Measurements from ENCODE around the gene FRMD4B.

Gene FRMD4B

GRCh38 chr3:69209413-69209812, 176.5 kb downstream of the FRMD4B start:
- Histone ChIP-seq H3K36me3 (ENCODE audit: control insufficient read depth, insufficient read depth, low read length) (peaks cover 56% of the 10 kb centered on the region), H3K27ac (ENCODE audit: low read depth, low read length, severe bottlenecking) (no peak overlapping the region), H3K4me3 (ENCODE audit: extremely low read depth, insufficient read depth, low read length, poor library complexity, severe bottlenecking) (no peak overlapping the region), H3K4me1 (ENCODE audit: control insufficient read depth, insufficient read depth, low read length, poor library complexity, severe bottlenecking) (peaks cover 2% of the 10 kb centered on the region), H3K9me3 (ENCODE audit: control insufficient read depth, low read length) (no peaks in the 10 kb centered on the region)

- Histone ChIP-seq H3K9me3 (ENCODE audit: control insufficient read depth, low read length) (no peaks in the 10 kb centered on the region), H3K36me3 (ENCODE audit: control insufficient read depth, insufficient read depth, low read length) (peaks cover 48% of the 10 kb centered on the region), H3K4me1 (ENCODE audit: control insufficient read depth, insufficient read depth, low read length, poor library complexity, severe bottlenecking) (peaks cover 2% of the 10 kb centered on the region), H3K27ac (ENCODE audit: low read depth, low read length, severe bottlenecking) (no peak overlapping the region), H3K4me3 (ENCODE audit: extremely low read depth, insufficient read depth, low read length, poor library complexity, severe bottlenecking) (no peak overlapping the region)
- WGBS, 2 experiments (ENCODE audit: insufficient coverage in 2 of 2): no CpG with 5 or more reads among the region's 1 CpG
Measured at GRCh38 chr3:69207031-69207430, 178.9 kb downstream of the FRMD4B start.

GRCh38 chr3:69205385-69205784, 180.5 kb downstream of the FRMD4B start:
- WGBS, 2 experiments (ENCODE audit: insufficient coverage in 2 of 2): 89 to 100% methylated on average over 1 of the region's 1 CpG
- H3K4me3 ChIP-seq (ENCODE audit: extremely low read depth, insufficient read depth, low read length, poor library complexity, severe bottlenecking): no peak overlapping the region
- peaks cover 8% of the 10 kb centered on the region for H3K4me1 ChIP-seq (ENCODE audit: control insufficient read depth, insufficient read depth, low read length, poor library complexity, severe bottlenecking)
- no peaks in the 10 kb centered on the region for H3K9me3 ChIP-seq (ENCODE audit: control insufficient read depth, low read length)
- H3K27ac ChIP-seq (ENCODE audit: low read depth, low read length, severe bottlenecking): no peak overlapping the region
- H3K36me3 ChIP-seq (ENCODE audit: control insufficient read depth, insufficient read depth, low read length): peaks cover 33% of the 10 kb centered on the region

GRCh38 chr3:69204315-69204957, 181.5 kb downstream of the FRMD4B start:
- WGBS, 2 experiments (ENCODE audit: insufficient coverage in 2 of 2): 96 to 97% methylated on average over 4 of the region's 8 CpGs

GRCh38 chr3:69203631-69204314, 182.1 kb downstream of the FRMD4B start:
- H3K4me3 ChIP-seq (ENCODE audit: extremely low read depth, insufficient read depth, low read length, poor library complexity, severe bottlenecking): no peak overlapping the region
- H3K27ac ChIP-seq (ENCODE audit: low read depth, low read length, severe bottlenecking): no peak overlapping the region
- H3K36me3 ChIP-seq (ENCODE audit: control insufficient read depth, insufficient read depth, low read length): peaks cover 20% of the 10 kb centered on the region
- peaks cover 8% of the 10 kb centered on the region for H3K4me1 ChIP-seq (ENCODE audit: control insufficient read depth, insufficient read depth, low read length, poor library complexity, severe bottlenecking)
- 77 to 81% methylated on average over 3 of the region's 5 CpGs for WGBS, 2 experiments (ENCODE audit: insufficient coverage in 2 of 2)
- no peaks in the 10 kb centered on the region for H3K9me3 ChIP-seq (ENCODE audit: control insufficient read depth, low read length)

More at GRCh38 chr3:69204315-69204957, 181.5 kb downstream of the FRMD4B start:
- peaks cover 26% of the 10 kb centered on the region for H3K36me3 ChIP-seq (ENCODE audit: control insufficient read depth, insufficient read depth, low read length)
- H3K4me3 ChIP-seq (ENCODE audit: extremely low read depth, insufficient read depth, low read length, poor library complexity, severe bottlenecking): no peak overlapping the region
- H3K27ac ChIP-seq (ENCODE audit: low read depth, low read length, severe bottlenecking): no peak overlapping the region
- peaks cover 8% of the 10 kb centered on the region for H3K4me1 ChIP-seq (ENCODE audit: control insufficient read depth, insufficient read depth, low read length, poor library complexity, severe bottlenecking)
- H3K9me3 ChIP-seq (ENCODE audit: control insufficient read depth, low read length): no peaks in the 10 kb centered on the region

GRCh38 chr3:69201658-69202057, 184.2 kb downstream of the FRMD4B start:
- Histone ChIP-seq H3K4me1 (ENCODE audit: control insufficient read depth, insufficient read depth, low read length, poor library complexity, severe bottlenecking) (peaks cover 8% of the 10 kb centered on the region), H3K4me3 (ENCODE audit: extremely low read depth, insufficient read depth, low read length, poor library complexity, severe bottlenecking) (no peak overlapping the region), H3K9me3 (ENCODE audit: control insufficient read depth, low read length) (no peaks in the 10 kb centered on the region), H3K27ac (ENCODE audit: low read depth, low read length, severe bottlenecking) (no peak overlapping the region), H3K36me3 (ENCODE audit: control insufficient read depth, insufficient read depth, low read length) (peaks cover 31% of the 10 kb centered on the region)
- 95 to 96% methylated on average over 7 to 8 of the region's 10 CpGs for WGBS, 2 experiments (ENCODE audit: insufficient coverage in 2 of 2)

GRCh38 chr3:69200384-69201068, 185.4 kb downstream of the FRMD4B start:
- Histone ChIP-seq H3K4me1 (ENCODE audit: control insufficient read depth, insufficient read depth, low read length, poor library complexity, severe bottlenecking) (peaks cover 8% of the 10 kb centered on the region), H3K4me3 (ENCODE audit: extremely low read depth, insufficient read depth, low read length, poor library complexity, severe bottlenecking) (no peak overlapping the region)

GRCh38 chr3:69199942-69200341, 185.9 kb downstream of the FRMD4B start:
- peaks cover 8% of the 10 kb centered on the region for H3K4me1 ChIP-seq (ENCODE audit: control insufficient read depth, insufficient read depth, low read length, poor library complexity, severe bottlenecking)
- H3K36me3 ChIP-seq (ENCODE audit: control insufficient read depth, insufficient read depth, low read length): peaks cover 43% of the 10 kb centered on the region
- 100% methylated on average over 1 of the region's 6 CpGs; no CpG with 5 or more reads in 1 of the 2 experiments for WGBS, 2 experiments (ENCODE audit: insufficient coverage in 2 of 2)
- peak overlapping the region; percentile 78 for H3K27ac ChIP-seq (ENCODE audit: low read depth, low read length, severe bottlenecking)
- H3K4me3 ChIP-seq (ENCODE audit: extremely low read depth, insufficient read depth, low read length, poor library complexity, severe bottlenecking): no peak overlapping the region
- no peaks in the 10 kb centered on the region for H3K9me3 ChIP-seq (ENCODE audit: control insufficient read depth, low read length)

More at GRCh38 chr3:69200384-69201068, 185.4 kb downstream of the FRMD4B start:
- no peaks in the 10 kb centered on the region for H3K9me3 ChIP-seq (ENCODE audit: control insufficient read depth, low read length)
- WGBS, 2 experiments (ENCODE audit: insufficient coverage in 2 of 2): 45 to 58% methylated on average over 4 to 6 of the region's 10 CpGs
- H3K36me3 ChIP-seq (ENCODE audit: control insufficient read depth, insufficient read depth, low read length): peaks cover 38% of the 10 kb centered on the region
- H3K27ac ChIP-seq (ENCODE audit: low read depth, low read length, severe bottlenecking): peak overlapping the region; percentile 78

GRCh38 chr3:69197922-69198530, 187.9 kb downstream of the FRMD4B start:
- Histone ChIP-seq H3K4me3 (ENCODE audit: extremely low read depth, insufficient read depth, low read length, poor library complexity, severe bottlenecking) (no peak overlapping the region), H3K36me3 (ENCODE audit: control insufficient read depth, insufficient read depth, low read length) (peaks cover 58% of the 10 kb centered on the region)
- 95 to 96% methylated on average over 2 to 3 of the region's 8 CpGs for WGBS, 2 experiments (ENCODE audit: insufficient coverage in 2 of 2)

GRCh38 chr3:69197455-69197854, 188.4 kb downstream of the FRMD4B start:
- Histone ChIP-seq H3K4me1 (ENCODE audit: control insufficient read depth, insufficient read depth, low read length, poor library complexity, severe bottlenecking) (peaks cover 6% of the 10 kb centered on the region), H3K36me3 (ENCODE audit: control insufficient read depth, insufficient read depth, low read length) (peaks cover 63% of the 10 kb centered on the region), H3K9me3 (ENCODE audit: control insufficient read depth, low read length) (no peaks in the 10 kb centered on the region), H3K4me3 (ENCODE audit: extremely low read depth, insufficient read depth, low read length, poor library complexity, severe bottlenecking) (no peak overlapping the region), H3K27ac (ENCODE audit: low read depth, low read length, severe bottlenecking) (no peak overlapping the region)
- WGBS, 2 experiments (ENCODE audit: insufficient coverage in 2 of 2): 77 to 90% methylated on average over 5 of the region's 6 CpGs

More at GRCh38 chr3:69197922-69198530, 187.9 kb downstream of the FRMD4B start:
- Histone ChIP-seq H3K27ac (ENCODE audit: low read depth, low read length, severe bottlenecking) (no peak overlapping the region), H3K9me3 (ENCODE audit: control insufficient read depth, low read length) (no peaks in the 10 kb centered on the region), H3K4me1 (ENCODE audit: control insufficient read depth, insufficient read depth, low read length, poor library complexity, severe bottlenecking) (peaks cover 6% of the 10 kb centered on the region)
